Uterus (tissue), 2 donors: ENCODE data around the gene LPCAT2.

Source experiments
- POLR2A ChIP-seq, 2 donors: fragments of 450-650 bp; IDR thresholded peaks; one replicate each; pipeline ENCODE4 v1.6.1; 2016; ENCODE audit warnings: antibody characterized with exemption in 2 of 2, mild to moderate bottlenecking in 1 of 2, moderate library complexity in 1 of 2
- TF ChIP-seq, protein P1 (sequence below), 4 experiments: fragments of 200-600 bp in 2 of 4; fragments of 450-650 bp in 2 of 4; sonication (generic) in 2 of 4; IDR thresholded peaks; one replicate each; pipeline ENCODE4 v1.5.1; 2016 to 2019; ENCODE audit warnings: antibody characterized with exemption in 4 of 4, mild to moderate bottlenecking in 2 of 4, moderate library complexity in 1 of 4

- TF ChIP-seq, protein P1, sequence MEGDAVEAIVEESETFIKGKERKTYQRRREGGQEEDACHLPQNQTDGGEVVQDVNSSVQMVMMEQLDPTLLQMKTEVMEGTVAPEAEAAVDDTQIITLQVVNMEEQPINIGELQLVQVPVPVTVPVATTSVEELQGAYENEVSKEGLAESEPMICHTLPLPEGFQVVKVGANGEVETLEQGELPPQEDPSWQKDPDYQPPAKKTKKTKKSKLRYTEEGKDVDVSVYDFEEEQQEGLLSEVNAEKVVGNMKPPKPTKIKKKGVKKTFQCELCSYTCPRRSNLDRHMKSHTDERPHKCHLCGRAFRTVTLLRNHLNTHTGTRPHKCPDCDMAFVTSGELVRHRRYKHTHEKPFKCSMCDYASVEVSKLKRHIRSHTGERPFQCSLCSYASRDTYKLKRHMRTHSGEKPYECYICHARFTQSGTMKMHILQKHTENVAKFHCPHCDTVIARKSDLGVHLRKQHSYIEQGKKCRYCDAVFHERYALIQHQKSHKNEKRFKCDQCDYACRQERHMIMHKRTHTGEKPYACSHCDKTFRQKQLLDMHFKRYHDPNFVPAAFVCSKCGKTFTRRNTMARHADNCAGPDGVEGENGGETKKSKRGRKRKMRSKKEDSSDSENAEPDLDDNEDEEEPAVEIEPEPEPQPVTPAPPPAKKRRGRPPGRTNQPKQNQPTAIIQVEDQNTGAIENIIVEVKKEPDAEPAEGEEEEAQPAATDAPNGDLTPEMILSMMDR (IDR thresholded peaks at IDR 0.05), result no peak
- TF ChIP-seq POLR2A (IDR thresholded peaks at IDR 0.05), result no peak
Observed at GRCh38 chr16:55625843-55626242, 117.0 kb downstream of the LPCAT2 start.
